Fibroblast of lung (primary cell): ENCODE data around the gene KCNMA1. TPM values are rescaled to one million over a fixed set of nuclear protein-coding genes. Genes with fewer than 3 reads are reported as not detected.
A peak's percentile ranks its signal among the peaks of the same experiment; 100 is the strongest.

Experiments
- DNase-seq, 2 donors: peaks; one replicate each; pipeline versions ENCODE4 v3.0.0 to v3.0.0-alpha.2; 2010; ENCODE audit warnings: low read depth in 2 of 2
- H2AFZ ChIP-seq: 2 replicates; pipeline ENCODE4 v1.5.1; 2012; ENCODE audit warnings: low read length, control low read depth, inconsistent platforms
- H3K27ac ChIP-seq: 2 replicates; pipeline ENCODE4 v1.5.1; 2011; ENCODE audit warnings: low read length, control low read depth; ENCODE audit not compliant: insufficient read depth
- H3K27me3 ChIP-seq: 2 replicates; pipeline ENCODE4 v1.5.1; 2011; ENCODE audit warnings: mild to moderate bottlenecking, low read length; ENCODE audit not compliant: control insufficient read depth, insufficient read depth
- H3K36me3 ChIP-seq: 2 replicates; pipeline ENCODE4 v1.5.1; 2011; ENCODE audit warnings: low read length; ENCODE audit not compliant: control insufficient read depth, insufficient read depth
- H3K4me1 ChIP-seq: 2 replicates; pipeline ENCODE4 v1.5.1; 2011; ENCODE audit warnings: low read length; ENCODE audit not compliant: control insufficient read depth, insufficient read depth; ENCODE audit errors: extremely low read depth
- H3K4me2 ChIP-seq: 2 replicates; pipeline ENCODE4 v1.5.1; 2011; ENCODE audit warnings: low read length, control low read depth; ENCODE audit not compliant: insufficient read depth; ENCODE audit errors: extremely low read depth
- H3K4me3 ChIP-seq, 4 experiments: fragments of 200-600 bp in 1 of 4; sonication (generic) in 1 of 4; replicated peaks in 1 of 4; 2 replicates each; pipeline ENCODE4 v1.5.1; 2011 to 2016; ENCODE audit warnings: low read length in 4 of 4, low read depth in 3 of 4, mild to moderate bottlenecking in 3 of 4, control low read depth in 2 of 4, inconsistent platforms in 1 of 4, mixed read lengths in 1 of 4; ENCODE audit not compliant: insufficient read depth in 1 of 4; ENCODE audit errors: control extremely low read depth in 1 of 4
- H3K79me2 ChIP-seq: 2 replicates; pipeline ENCODE4 v1.5.1; 2012; ENCODE audit warnings: mild to moderate bottlenecking, low read length, inconsistent platforms; ENCODE audit not compliant: control insufficient read depth, insufficient read depth
- H3K9ac ChIP-seq: 2 replicates; pipeline ENCODE4 v1.5.1; 2011; ENCODE audit warnings: mild to moderate bottlenecking, low read length, control low read depth; ENCODE audit not compliant: insufficient read depth
- H3K9me3 ChIP-seq: 2 replicates; pipeline ENCODE4 v1.5.1; 2012; ENCODE audit warnings: low read depth, low read length; ENCODE audit not compliant: control insufficient read depth, insufficient read depth
- H4K20me1 ChIP-seq: 2 replicates; pipeline ENCODE4 v1.5.1; 2011; ENCODE audit warnings: low read length; ENCODE audit not compliant: control insufficient read depth, insufficient read depth; ENCODE audit errors: extremely low read depth
- EZH2 ChIP-seq: IDR thresholded peaks from 2 replicates; pipeline ENCODE4 v1.5.1; 2012; ENCODE audit warnings: low read length, control low read depth, mild to moderate bottlenecking; ENCODE audit errors: missing control alignments
- polyA plus RNA-seq, 2 donors: library from polyadenylated mRNA; depleted of rRNA in 1 of 2; stranded (reverse) in 1 of 2; unstranded in 1 of 2; fragments of >200 nt; gene quantifications; 2 replicates each; pipeline ENCODE4 v1.2.1, GENCODE V29; 2011 to 2012; ENCODE audit warnings: missing spikeins in 1 of 2
- total RNA-seq: library from RNA; depleted of rRNA; stranded (reverse); fragments of >200 nt; gene quantifications from 2 replicates; pipeline ENCODE4 v1.2.1, GENCODE V29; 2014
- TF ChIP-seq, protein P1 (sequence below), 2 donors: IDR thresholded peaks in 1 of 2; conservative IDR thresholded peaks in 1 of 2; 1 replicate in 1 of 2; 2 replicates in 1 of 2; pipeline ENCODE4 v1.5.1; 2011 to 2012; ENCODE audit warnings: low read length in 2 of 2, control low read depth in 1 of 2, inconsistent platforms in 1 of 2, low read depth in 1 of 2, mild to moderate bottlenecking in 1 of 2

The KCNMA1 gene
- total and polyA plus RNA-seq, 2 donors (not counting 1 experiment from before 2014, with no cell fraction given), result 31.0 to 138 TPM

DNA sequence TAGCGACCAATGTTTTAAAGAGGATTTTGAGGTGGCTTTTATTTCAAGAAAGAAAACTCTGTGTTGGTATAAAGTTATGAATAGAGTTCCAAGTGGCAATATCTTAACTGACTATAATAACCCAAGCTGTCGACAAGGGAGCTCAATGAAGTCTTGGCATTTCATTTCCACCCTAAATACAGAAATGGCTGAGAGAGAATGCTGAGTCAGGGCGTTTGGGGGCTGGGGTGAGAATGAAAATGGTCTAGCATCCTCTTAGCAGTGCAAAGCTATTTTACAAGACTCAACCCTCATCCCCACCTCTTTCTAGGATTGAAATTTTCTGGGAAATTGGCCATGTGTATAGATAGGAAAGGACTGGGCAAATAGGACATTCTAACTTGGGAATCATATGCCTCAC lies 759.1 kb downstream of the KCNMA1 start:
- no peaks in the 10 kb centered on the region for H3K36me3 ChIP-seq
- no peaks in the 10 kb centered on the region for H3K9me3 ChIP-seq
- no peak overlapping the region for H2AFZ ChIP-seq
- TF ChIP-seq, protein P1, sequence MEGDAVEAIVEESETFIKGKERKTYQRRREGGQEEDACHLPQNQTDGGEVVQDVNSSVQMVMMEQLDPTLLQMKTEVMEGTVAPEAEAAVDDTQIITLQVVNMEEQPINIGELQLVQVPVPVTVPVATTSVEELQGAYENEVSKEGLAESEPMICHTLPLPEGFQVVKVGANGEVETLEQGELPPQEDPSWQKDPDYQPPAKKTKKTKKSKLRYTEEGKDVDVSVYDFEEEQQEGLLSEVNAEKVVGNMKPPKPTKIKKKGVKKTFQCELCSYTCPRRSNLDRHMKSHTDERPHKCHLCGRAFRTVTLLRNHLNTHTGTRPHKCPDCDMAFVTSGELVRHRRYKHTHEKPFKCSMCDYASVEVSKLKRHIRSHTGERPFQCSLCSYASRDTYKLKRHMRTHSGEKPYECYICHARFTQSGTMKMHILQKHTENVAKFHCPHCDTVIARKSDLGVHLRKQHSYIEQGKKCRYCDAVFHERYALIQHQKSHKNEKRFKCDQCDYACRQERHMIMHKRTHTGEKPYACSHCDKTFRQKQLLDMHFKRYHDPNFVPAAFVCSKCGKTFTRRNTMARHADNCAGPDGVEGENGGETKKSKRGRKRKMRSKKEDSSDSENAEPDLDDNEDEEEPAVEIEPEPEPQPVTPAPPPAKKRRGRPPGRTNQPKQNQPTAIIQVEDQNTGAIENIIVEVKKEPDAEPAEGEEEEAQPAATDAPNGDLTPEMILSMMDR (conservative IDR thresholded peaks at IDR 0.05 in 1 of 2, IDR thresholded peaks at IDR 0.05 in 1 of 2; ENCODE audit: low read depth in 1 of 2, low read length in 2 of 2), result no peak
- no peak for TF ChIP-seq EZH2
- no peaks in the 10 kb centered on the region for H3K27me3 ChIP-seq
- H4K20me1 ChIP-seq, result no peaks in the 10 kb centered on the region
- no peak overlapping the region for H3K4me2 ChIP-seq
- H3K27ac ChIP-seq, result no peak overlapping the region
- no peak for DNase-seq
- no peak overlapping the region for H3K4me3 ChIP-seq
- peaks cover 6% of the 10 kb centered on the region for H3K4me1 ChIP-seq
- no peaks in the 10 kb centered on the region for H3K79me2 ChIP-seq
- H3K9ac ChIP-seq, result no peak overlapping the region

DNA sequence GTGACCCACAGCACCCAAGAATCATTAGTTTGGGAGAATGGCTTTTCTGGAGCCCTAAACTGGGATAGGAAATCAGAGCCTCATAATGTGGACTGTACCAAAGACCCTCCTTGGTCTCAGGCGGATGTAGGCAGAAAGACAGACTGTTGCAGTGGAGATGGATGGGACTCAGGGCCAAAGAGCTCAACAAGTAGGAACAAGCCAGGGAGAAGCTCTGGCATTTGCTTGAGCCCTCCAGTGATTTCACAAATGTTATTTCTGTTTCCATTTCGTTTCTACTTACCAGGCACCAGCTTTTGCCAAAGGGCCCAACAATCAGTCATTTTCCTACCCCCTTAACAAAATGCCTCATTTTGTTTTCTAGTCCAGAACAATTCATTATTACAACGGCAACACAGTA lies 762.7 kb downstream of the KCNMA1 start:
- Histone ChIP-seq H3K9me3 (no peaks in the 10 kb centered on the region), H3K36me3 (no peaks in the 10 kb centered on the region), H2AFZ (no peak overlapping the region), H3K79me2 (no peaks in the 10 kb centered on the region), H4K20me1 (no peaks in the 10 kb centered on the region), H3K4me1 (peaks cover 3% of the 10 kb centered on the region), H3K4me3 (no peak overlapping the region), H3K27ac (no peak overlapping the region), H3K4me2 (no peak overlapping the region), H3K9ac (no peak overlapping the region), H3K27me3 (no peaks in the 10 kb centered on the region)
- TF ChIP-seq, protein P1 (conservative IDR thresholded peaks at IDR 0.05 in 1 of 2, IDR thresholded peaks at IDR 0.05 in 1 of 2; ENCODE audit: low read depth in 1 of 2, low read length in 2 of 2), result no peak
- no peak for TF ChIP-seq EZH2
- DNase-seq, result no peak

DNA sequence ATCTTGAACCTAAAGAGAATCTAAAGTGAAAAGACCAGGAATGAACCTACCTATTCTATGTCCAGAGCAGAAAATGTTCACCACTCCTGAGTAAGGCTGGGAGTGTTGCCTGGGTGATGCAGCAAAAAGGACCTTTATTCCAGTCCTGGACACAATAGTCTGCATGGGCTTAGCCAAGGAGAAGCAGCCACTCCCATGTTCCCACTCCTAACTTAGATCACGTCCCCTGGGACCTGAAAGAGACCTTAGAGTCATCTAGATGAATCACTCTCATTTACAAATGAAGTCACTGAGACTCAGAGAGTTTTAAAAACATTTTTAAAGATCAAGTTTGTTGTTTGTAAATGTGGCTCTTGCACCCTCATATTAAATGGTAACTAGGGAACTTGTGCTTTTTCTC lies 763.4 kb downstream of the KCNMA1 start:
- H3K27ac ChIP-seq, result no peak overlapping the region
- H3K4me2 ChIP-seq, result no peak overlapping the region
- DNase-seq, result peak; percentile 4 to 51
- TF ChIP-seq, protein P1 (conservative IDR thresholded peaks at IDR 0.05 in 1 of 2, IDR thresholded peaks at IDR 0.05 in 1 of 2; ENCODE audit: low read depth in 1 of 2, low read length in 2 of 2), result no peak
- no peak for TF ChIP-seq EZH2
- no peak overlapping the region for H3K9ac ChIP-seq
- H4K20me1 ChIP-seq, result no peaks in the 10 kb centered on the region
- no peak overlapping the region for H2AFZ ChIP-seq
- no peaks in the 10 kb centered on the region for H3K79me2 ChIP-seq
- H3K9me3 ChIP-seq, result no peaks in the 10 kb centered on the region
- peaks cover 3% of the 10 kb centered on the region for H3K4me1 ChIP-seq
- no peak overlapping the region for H3K4me3 ChIP-seq
- no peaks in the 10 kb centered on the region for H3K36me3 ChIP-seq
- no peaks in the 10 kb centered on the region for H3K27me3 ChIP-seq
